Renal cortex interstitium (tissue), 11 donors: ENCODE results near the gene SULT1A1. TPM values are rescaled to one million over a fixed set of nuclear protein-coding genes. Genes with fewer than 3 reads are reported as not detected.
"Not testable (repeated sequence)": the region's sequence is repeated elsewhere in the genome, so short reads cannot be mapped to it uniquely, and the experiment has no call there.

Source experiments
- DNase-seq, 11 donors: peaks; one replicate each; pipeline ENCODE4 v3.0.0-alpha.2; 2013; ENCODE audit warnings: low read depth in 9 of 11, low spot score in 4 of 11; ENCODE audit errors: extremely low read depth in 1 of 11
- polyA plus RNA-seq, 3 donors: library from polyadenylated mRNA; unstranded; fragments of 120-200 nt; gene quantifications; one replicate each; pipeline ENCODE4 v1.2.1, GENCODE V29; 2013; ENCODE audit not compliant: insufficient read length in 3 of 3

SULT1A1 gene
- polyA plus RNA-seq, 3 donors: 20.7 to 25.8 (median 21.0) TPM

DNA sequence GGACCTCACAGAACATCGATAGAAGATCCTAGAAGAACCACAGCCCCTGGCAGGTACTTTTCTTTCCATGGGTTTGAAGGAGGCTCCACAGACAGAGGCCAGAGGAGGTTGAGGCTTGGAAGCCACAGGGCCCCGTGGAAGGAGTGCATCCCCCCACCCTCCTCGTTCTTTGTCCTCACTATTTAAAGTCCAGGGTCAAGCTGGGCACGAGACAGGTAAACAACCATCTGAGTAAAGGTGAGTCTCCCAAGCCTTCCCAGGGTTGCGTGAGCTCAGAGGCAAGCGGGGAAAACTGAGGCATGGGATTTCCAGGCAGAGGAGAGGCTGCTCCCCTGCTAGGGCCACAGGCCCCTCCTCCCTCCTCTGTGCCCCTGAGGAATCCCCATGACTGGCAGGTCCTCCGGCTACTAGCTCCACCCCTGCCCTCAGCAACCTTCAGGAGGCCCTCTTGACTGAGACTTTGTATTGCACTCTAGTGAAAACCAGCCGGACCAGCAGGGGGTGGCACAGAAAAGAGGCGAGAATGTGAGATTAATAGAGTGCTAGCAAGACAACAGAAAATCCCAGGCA lies 12.1 kb downstream of the SULT1A1 start:
- no peak for DNase-seq

DNA sequence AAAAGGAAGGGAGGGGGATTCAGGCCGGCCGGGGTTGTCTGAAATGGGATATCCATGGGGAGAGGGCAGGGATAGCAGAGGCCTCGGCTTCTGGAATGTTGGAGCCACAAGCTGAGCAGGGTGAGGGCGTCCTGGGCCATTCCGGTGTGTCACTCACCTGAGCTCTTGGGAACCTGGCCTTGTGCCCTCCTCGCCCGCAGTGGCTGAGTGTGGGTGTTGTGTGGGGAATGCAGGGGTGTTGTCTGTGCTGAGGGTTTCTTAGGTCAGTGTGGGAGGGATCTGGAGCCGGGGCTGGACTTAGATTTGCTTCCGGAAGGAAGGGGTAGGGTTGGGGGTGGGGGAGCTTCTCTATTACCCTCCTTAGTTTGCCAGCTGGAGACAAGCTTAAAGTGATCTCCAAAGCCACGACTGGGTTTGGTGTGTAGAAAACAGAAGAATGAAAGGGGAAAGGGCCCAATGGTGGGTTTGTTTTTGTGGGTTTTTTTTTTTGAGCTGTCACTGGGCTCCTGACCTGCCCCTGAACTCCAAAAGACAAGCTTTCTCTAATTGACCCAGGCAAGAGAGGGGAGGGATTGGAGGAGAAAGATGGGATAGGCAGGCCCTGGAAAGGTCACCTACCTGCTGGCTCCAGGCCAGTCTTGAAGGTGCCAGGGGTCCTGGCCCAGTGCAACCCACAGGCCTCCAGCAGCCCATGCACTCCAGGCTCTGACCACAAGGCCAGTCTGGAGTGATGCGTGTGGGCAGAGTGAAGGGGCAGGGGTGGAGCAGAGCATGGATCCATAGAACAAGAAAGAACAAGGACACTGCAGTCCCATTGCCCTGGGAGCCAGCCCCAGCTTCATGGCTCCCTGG lies 12.8 kb downstream of the SULT1A1 start, which contains the start of gene SULT1A2:
Gene SULT1A2 (minus strand): TSS at position 211 of the 852 bp plus-strand sequence. CDS start 1,120 bp downstream, outside the sequence.
- DNase-seq: peak in 1 of 11 donors; percentile 32

DNA sequence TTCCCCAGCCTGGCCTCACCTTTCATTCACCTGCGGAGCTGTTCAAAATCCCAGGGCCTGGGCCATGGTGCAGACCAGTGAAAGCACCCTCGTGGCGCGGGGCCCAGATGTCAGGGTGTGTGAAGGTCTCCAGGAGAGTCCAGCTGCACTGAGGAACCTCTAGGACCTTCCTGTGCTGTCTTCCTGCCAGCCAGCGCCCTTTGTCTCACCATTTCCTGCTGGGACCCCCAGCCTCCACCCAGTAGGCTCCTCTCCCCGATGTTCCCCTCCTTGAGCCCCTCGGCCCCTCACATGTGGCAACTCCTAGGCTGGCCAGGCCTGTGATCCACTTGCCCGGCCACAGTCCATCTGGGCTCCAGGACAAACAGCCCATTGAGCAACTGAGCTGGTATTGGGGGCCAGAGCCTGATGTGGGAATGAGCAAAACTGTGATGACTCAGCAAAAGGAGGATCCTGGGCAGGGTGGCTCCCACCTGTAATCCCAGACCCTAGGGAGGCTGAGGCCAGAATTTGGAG lies 13.7 kb downstream of the SULT1A1 start:
- no peak for DNase-seq

DNA sequence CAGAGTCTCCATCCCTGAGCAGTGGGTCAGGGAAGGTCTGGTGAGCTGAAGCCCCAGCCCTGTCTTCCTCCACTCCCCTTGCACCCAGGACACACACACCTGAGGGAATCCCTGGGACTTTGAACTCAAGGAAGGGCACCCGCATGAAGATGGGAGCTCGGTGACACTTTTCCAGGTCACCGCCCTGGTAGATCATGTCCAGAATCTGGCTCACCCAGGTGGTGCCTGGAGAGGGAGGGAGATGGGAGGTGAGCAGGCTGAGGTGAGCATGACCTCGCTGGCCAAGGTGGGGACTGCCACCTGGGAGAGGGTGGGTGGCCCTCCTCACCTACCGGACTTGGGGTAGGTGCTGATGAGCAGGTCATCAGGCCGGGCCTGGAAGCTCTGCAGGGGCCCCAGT lies 14.4 kb downstream of the SULT1A1 start:
- DNase-seq: not testable (repeated sequence)

DNA sequence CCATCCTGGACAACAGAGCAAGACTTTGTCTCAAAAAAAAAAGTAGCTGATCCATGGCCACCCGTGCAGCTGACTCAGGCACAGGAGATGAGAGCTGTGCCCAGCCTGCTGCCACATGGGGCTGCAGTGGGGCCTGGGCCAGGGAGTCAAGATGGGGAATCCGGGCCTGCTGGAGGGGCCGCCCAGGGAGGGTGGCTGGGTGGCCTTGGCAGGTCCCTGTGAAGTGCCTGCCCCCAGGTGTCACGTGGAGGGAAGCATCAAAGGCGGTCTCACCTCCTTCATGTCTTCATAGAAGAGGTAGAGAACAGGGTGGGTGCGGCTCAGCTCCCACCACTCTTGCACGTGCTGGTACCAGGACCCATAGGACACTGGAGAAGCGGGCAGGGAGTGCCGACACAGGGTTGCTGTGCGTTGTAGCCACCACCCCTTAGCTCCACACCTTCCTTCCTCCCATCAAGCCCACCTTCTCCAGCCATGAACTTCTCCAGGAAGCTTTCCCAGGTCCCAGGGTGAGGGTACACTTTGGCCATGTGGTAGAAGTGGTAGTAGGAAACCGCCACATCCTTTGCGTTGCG lies 16.8 kb downstream of the SULT1A1 start:
- no peak for DNase-seq

DNA sequence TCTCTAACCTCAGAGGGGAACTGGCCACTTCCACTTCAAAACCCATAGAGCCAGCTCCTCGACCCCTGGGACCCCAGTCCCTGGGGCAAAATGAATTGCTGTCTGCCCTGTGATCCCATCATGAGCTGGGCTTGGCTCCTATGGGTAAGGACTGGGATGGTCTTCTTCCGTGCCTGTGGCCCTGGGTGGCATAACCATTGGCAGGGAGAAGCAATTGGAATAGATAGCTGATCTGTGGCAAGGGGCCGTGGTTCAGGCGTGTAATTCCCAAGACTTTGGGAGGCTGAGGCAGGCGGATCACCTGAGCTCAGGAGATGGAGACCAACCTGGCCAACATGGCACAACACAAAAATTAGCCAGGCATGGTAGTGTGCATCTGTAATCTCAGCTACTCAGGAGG lies 17.3 kb downstream of the SULT1A1 start:
- DNase-seq: no peak

DNA sequence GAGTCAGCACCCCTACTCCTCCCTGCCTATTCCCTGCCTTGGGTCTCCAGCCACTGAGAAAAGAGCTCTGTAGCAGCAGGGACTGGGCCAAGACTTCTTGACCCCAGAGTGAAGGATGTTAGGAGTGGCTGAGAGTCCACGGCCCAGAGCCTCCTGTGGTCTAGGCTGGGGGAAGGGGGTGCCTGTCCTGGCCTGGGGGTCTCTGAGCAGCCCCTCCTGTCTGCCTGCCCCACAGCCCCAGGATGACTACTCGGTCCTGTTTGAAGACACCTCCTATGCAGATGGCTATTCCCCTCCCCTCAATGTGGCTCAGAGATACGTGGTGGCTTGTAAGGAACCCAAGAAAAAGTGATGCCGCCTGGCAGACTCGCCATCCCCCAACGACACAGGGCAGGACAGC lies 18.5 kb downstream of the SULT1A1 start:
- DNase-seq: no peak

DNA sequence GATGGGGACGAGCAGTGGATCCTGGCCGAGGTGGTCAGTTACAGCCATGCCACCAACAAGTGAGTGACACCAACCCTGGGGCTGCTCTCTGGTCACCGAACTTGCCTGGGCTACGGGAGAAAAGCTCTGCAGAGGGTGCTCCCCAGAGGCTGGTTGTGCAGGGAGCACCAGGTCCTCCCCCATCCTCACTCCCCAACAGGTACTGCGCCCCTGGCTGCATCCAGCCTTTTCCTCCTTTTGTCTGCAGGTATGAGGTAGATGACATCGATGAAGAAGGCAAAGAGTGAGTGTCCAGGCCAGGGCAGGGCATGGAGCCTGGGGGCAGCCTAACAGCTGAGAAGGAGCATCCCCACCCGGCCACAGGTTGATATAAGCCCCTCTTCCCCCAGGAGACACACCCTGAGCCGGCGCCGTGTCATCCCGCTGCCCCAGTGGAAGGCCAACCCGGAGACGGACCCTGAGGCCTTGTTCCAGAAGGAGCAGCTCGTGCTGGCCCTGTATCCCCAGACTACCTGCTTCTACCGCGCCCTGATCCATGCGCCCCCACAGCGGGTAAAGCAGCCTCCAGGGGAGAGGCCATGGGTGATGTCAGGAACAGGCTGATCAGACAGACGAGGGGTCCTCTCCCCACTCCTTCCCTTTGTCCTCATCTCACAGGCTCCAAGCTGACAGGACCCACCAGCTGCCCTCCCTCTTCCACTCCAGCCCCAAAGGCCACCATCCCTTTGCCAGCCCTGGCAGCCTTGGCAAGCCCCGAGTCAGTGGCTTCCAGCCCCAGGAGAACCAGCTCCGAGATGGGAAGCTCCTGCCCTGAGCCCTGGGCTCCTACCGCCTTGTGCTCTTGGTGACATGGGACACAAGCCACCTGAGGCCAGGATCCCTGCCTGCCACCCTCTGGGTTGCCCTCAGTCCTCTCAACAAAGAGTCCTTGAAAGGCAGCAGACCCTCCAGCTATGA lies 19.2 kb downstream of the SULT1A1 start:
- DNase-seq: no peak

DNA sequence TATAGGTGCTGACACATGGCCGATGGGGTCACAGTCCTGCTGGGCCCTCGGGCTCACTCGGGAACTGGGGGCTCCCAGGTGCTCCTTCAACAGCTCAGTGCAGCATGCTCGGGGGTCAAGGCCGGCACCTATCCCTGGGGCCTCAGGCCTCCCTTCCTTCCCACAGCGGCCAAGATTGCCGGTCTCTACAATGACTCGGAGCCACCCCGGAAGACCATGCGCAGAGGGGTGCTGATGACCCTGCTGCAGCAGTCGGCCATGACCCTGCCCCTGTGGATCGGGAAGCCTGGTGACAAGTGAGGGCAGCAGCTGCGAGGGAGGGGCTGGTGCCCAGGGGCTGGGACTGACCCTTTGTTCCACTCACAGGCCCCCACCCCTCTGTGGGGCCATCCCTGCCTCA lies 19.9 kb downstream of the SULT1A1 start:
- no peak for DNase-seq

DNA sequence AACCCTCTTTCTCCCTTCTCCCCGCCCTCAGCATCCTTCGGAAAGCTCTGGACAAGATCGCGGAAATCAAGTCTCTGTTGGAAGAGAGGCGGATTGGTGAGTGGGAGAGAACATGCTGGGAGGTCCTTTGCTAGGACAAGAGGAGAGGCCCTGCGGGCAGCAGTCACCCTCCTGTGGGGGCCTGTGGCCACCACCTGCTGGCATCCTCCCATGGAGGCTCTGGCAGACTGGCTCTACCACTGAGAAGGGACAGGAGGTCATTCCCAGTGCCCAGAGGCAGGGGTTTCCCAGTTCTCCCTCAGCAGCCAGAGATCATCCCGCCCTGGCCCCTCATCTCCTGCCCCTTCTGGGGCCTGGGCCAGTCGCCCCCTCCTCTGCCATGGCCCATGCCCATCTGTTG lies 20.8 kb downstream of the SULT1A1 start:
- no peak for DNase-seq

DNA sequence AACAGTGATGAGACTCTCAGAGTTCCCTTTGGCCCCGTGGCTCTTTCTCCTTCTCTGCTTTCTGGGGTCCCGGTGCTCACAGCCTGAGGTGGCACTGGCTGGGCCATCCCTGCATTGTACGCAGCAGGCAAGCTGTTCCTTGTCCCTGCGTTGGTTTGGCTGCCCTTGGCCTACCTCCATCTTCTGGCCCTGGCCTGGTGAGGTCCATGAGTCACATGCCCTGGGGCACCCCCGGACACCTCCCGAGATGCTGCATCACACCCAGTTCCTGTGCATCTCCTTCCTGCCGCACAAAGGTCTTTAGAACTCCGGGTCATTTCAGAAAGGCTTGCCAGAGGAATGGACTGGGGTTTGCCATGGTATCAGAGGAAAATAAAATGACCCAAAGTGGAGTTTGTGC lies 22.5 kb downstream of the SULT1A1 start:
- no peak for DNase-seq

DNA sequence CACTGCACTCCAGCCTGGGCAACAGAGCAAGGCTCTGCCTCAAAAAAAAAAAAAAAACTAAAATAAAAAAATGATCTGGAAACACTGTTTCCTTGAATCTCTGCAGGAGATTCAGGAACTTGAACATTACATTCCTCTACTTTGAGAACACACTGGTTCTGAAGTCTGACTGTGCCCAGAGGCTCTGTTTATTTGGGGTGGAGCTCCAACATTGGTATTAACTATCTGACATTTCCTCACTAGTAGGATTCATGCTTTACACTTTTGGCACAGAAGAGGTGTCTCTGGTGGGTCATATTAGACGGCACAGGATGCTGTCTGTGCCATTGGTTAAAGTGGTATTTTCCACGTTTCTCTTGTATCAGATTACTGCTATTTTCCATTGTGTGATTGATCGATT lies 23.4 kb downstream of the SULT1A1 start:
- DNase-seq: no peak

DNA sequence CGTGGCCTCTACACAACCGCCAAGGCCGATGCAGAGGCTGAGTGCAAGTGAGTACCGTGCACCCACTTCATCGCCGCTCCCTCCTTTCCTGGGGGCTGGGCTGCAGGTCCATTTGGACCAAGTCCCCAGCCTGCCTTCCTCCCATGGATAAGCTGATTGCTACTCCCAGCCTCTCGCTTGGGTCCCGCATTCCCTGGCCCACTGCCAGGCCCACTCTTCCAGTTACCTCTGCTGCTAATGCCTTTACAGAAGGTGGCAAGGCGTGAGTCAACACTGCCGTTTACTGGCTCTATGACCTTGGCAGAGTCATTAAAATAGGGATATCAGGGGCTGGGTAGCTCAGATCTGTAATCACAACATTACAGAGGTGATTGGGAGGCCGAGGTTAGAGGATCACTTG lies 24.2 kb downstream of the SULT1A1 start:
- no peak for DNase-seq

DNA sequence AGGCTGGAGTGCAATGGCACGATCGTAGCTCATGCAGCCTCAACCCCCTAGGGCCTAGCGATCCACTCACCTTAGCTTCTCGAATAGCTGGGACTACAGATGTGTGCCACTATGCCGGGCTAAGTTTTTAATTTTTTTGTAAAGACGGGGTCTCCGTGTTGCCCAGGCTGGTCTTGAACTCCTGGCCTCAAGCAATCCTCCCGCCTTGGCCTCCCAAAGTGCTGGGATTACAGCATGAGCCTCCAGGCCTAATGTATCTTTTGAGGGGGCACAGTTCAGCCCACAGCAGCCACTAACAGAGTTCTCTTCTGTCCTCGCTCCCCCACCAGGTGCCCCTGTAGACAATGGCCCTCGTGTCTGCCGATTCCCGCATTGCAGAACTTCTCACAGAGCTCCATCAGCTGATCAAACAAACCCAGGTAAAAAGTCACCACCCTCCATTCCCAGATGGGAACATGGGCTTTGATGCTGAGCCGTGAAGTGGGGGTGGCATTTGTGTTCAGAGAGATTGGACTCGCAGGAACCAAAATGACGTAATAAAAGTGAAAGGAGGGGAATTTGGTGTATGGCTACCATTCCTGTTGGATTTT lies 29.0 kb downstream of the SULT1A1 start:
- no peak for DNase-seq

DNA sequence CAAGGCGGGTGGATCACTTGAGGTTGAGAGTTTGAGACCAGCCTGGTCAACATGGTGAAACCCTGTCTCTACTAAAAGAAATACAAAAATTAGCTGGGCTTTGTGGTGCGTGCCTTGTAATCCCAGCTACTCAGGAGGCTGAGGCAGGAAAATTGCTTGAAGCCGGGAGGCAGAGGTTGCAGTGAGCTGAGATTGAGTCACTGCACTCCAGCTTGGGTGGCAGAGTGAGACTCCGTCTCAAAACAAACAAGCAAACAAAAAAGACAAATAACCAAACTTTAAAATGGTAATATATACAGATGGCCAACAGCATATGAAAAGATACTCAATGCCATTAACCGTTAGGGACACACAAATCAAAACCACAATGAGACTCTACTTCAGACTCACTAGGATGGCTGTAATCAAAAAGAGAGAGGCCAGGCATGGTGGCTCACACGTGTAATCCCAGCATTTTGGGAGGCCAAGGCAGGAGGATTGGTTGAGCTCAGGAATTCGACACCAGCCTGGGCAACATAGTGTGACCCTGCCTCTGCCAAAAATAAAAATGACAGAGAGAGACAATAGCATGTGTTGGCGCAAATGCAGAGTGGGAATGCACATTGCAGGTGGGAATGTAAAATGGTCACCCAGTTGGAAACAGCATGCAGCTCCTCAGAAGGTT lies 34.3 kb downstream of the SULT1A1 start:
- DNase-seq: no peak

DNA sequence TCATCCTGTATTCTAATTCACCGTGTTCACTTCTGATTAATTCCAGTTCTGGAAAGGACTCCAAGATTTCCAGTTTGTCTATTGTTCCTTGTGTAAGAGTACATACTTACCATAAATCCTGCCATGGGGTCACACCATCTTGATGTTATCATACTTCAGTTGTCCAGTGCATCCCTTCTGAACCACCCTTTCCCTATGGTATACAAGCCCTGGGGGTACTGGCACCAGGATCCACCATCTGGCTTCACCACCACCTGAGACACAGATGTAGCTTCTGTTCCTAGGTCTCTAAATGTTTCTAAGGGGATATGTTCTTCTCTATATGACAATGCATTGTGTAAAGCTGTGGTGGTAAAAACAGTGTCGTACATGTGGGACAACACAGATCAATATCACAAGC lies 34.9 kb downstream of the SULT1A1 start:
- DNase-seq: no peak

DNA sequence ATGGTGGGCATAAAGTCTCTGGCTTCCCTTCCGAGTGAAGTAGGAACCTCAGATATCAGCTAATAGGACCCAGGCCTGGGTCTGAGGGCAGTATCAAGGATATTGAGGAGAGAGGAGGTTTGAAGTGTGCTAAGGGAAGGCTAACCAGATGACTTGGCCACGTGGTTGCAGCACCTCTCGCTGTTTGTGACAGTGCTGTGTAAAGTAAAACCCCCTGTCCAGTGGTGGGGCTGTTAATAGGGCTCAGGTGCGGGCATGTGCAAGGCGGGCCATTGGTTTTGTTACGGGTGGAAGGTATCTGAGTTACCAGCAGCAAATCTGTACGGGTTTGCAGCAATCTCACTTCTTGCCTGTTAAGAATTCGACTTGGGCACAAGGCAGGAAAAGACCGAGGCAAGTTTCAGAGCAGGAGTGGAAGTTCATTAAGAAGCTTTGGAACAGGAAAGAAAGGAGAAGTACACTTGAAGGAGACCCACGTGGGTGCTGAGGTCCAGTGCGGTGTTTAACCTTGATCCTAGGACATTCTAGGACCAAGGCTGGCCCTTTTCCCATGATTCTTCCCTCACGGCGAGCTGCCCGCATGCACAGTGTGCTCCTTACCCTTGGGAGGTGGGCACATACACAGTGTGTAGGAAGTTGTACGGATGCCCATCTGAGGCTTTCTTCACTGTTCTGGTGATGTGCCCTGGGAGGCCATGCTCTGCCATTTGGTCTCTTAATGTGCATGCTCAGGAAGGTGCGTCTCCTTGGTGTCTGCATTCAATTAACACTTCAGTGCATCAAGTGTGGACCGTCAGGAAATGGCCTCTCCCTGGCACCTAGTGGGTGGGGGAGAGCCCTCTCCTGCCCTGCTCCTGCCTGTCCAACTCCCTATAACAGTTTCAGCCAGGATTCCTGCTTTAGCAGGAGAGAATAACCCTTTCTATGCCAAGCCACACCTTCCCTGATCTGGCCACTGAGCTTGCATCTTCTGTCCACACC lies 35.8 kb downstream of the SULT1A1 start:
- DNase-seq: no peak
